T-helper 1 cell treated with Interleukin-12 subunit alpha and Interleukin-12 subunit beta and Interleukin-4 antibody, amounts not matched to agents 30 μg/mL and 1 μg/mL, for 36 hours (primary cell): Measurements from ENCODE around the gene ERN1.

ENCODE experiments used
- H3K27ac Mint-ChIP-seq: one replicate; pipeline ENCODE4 v1.8.0; 2021; ENCODE audit warnings: mild to moderate bottlenecking, mixed read lengths
- H3K27me3 Mint-ChIP-seq: one replicate; pipeline ENCODE4 v1.8.0; 2021; ENCODE audit warnings: low read depth, mixed read lengths
- H3K36me3 Mint-ChIP-seq: one replicate; pipeline ENCODE4 v1.8.0; 2021; ENCODE audit warnings: low read depth, mixed read lengths
- H3K4me1 Mint-ChIP-seq: one replicate; pipeline ENCODE4 v1.8.0; 2021; ENCODE audit warnings: low read depth, mixed read lengths
- H3K4me3 Mint-ChIP-seq: one replicate; pipeline ENCODE4 v1.8.0; 2021; ENCODE audit warnings: mild to moderate bottlenecking, moderate library complexity, mixed read lengths
- H3K9me3 Mint-ChIP-seq: one replicate; pipeline ENCODE4 v1.8.0; 2021; ENCODE audit warnings: mixed read lengths

ERN1 gene

GRCh38 chr17:64042700-64043485, 87.1 kb downstream of the ERN1 start:
- Mint-ChIP-seq H3K27ac (no peak overlapping the region), H3K9me3 (no peaks in the 10 kb centered on the region), H3K27me3 (no peaks in the 10 kb centered on the region), H3K4me3 (no peak overlapping the region), H3K36me3 (peaks cover 68% of the 10 kb centered on the region), H3K4me1 (peaks cover 8% of the 10 kb centered on the region)

- no peaks in the 10 kb centered on the region for H3K27me3 Mint-ChIP-seq
- peaks cover 8% of the 10 kb centered on the region for H3K4me1 Mint-ChIP-seq
- H3K4me3 Mint-ChIP-seq = no peak overlapping the region
- H3K36me3 Mint-ChIP-seq = peaks cover 70% of the 10 kb centered on the region
- no peak overlapping the region for H3K27ac Mint-ChIP-seq
- no peaks in the 10 kb centered on the region for H3K9me3 Mint-ChIP-seq
These were observed 88.0 kb downstream of the ERN1 start for GRCh38 chr17:64041912-64042311.

- no peaks in the 10 kb centered on the region for H3K27me3 Mint-ChIP-seq
- H3K9me3 Mint-ChIP-seq = no peaks in the 10 kb centered on the region
- H3K27ac Mint-ChIP-seq = peak overlapping the region; percentile 19
- H3K4me3 Mint-ChIP-seq = no peak overlapping the region
- H3K36me3 Mint-ChIP-seq = peaks cover 65% of the 10 kb centered on the region
- peaks cover 6% of the 10 kb centered on the region for H3K4me1 Mint-ChIP-seq
These were observed 89.7 kb downstream of the ERN1 start for GRCh38 chr17:64040206-64040605.

- Mint-ChIP-seq H3K27ac (no peak overlapping the region), H3K36me3 (peaks cover 60% of the 10 kb centered on the region), H3K4me1 (peaks cover 5% of the 10 kb centered on the region), H3K4me3 (no peak overlapping the region), H3K27me3 (no peaks in the 10 kb centered on the region), H3K9me3 (no peaks in the 10 kb centered on the region)
These were observed 90.9 kb downstream of the ERN1 start for GRCh38 chr17:64039106-64039400.

GRCh38 chr17:64038331-64039105, 91.4 kb downstream of the ERN1 start:
- Mint-ChIP-seq H3K36me3 (peaks cover 56% of the 10 kb centered on the region), H3K27ac (no peak overlapping the region), H3K27me3 (no peaks in the 10 kb centered on the region)

GRCh38 chr17:64037802-64038201, 92.1 kb downstream of the ERN1 start:
- H3K9me3 Mint-ChIP-seq = no peaks in the 10 kb centered on the region
- no peaks in the 10 kb centered on the region for H3K27me3 Mint-ChIP-seq
- H3K4me1 Mint-ChIP-seq = peaks cover 7% of the 10 kb centered on the region
- H3K4me3 Mint-ChIP-seq = no peak overlapping the region
- no peak overlapping the region for H3K27ac Mint-ChIP-seq
- peaks cover 57% of the 10 kb centered on the region for H3K36me3 Mint-ChIP-seq

More at GRCh38 chr17:64038331-64039105, 91.4 kb downstream of the ERN1 start:
- Mint-ChIP-seq H3K4me1 (peaks cover 5% of the 10 kb centered on the region), H3K9me3 (no peaks in the 10 kb centered on the region), H3K4me3 (no peak overlapping the region)

- Mint-ChIP-seq H3K4me1 (peaks cover 7% of the 10 kb centered on the region), H3K36me3 (peaks cover 54% of the 10 kb centered on the region), H3K27ac (no peak overlapping the region), H3K4me3 (no peak overlapping the region), H3K27me3 (no peaks in the 10 kb centered on the region), H3K9me3 (no peaks in the 10 kb centered on the region)
These were observed 92.8 kb downstream of the ERN1 start for GRCh38 chr17:64037180-64037579.

GRCh38 chr17:64036198-64036922, 93.6 kb downstream of the ERN1 start:
- H3K27me3 Mint-ChIP-seq = no peaks in the 10 kb centered on the region
- no peaks in the 10 kb centered on the region for H3K9me3 Mint-ChIP-seq
- peaks cover 5% of the 10 kb centered on the region for H3K4me1 Mint-ChIP-seq
- H3K36me3 Mint-ChIP-seq = peaks cover 46% of the 10 kb centered on the region
- no peak overlapping the region for H3K27ac Mint-ChIP-seq
- no peak overlapping the region for H3K4me3 Mint-ChIP-seq

GRCh38 chr17:64032081-64032480, 97.9 kb downstream of the ERN1 start:
- Mint-ChIP-seq H3K9me3 (no peaks in the 10 kb centered on the region), H3K4me3 (no peak overlapping the region), H3K36me3 (peaks cover 31% of the 10 kb centered on the region), H3K4me1 (peaks cover 25% of the 10 kb centered on the region), H3K27ac (no peak overlapping the region), H3K27me3 (no peaks in the 10 kb centered on the region)

GRCh38 chr17:64028874-64029464, 101.0 kb downstream of the ERN1 start:
- H3K27ac Mint-ChIP-seq = no peak overlapping the region

GRCh38 chr17:64025732-64026294, 104.1 kb downstream of the ERN1 start:
- Mint-ChIP-seq H3K4me3 (peak overlapping the region; percentile 71), H3K4me1 (peaks cover 62% of the 10 kb centered on the region), H3K27me3 (no peaks in the 10 kb centered on the region), H3K9me3 (no peaks in the 10 kb centered on the region), H3K27ac (peak overlapping the region; percentile 76), H3K36me3 (peaks cover 14% of the 10 kb centered on the region)

More at GRCh38 chr17:64028874-64029464, 101.0 kb downstream of the ERN1 start:
- H3K4me1 Mint-ChIP-seq = peaks cover 46% of the 10 kb centered on the region
- H3K4me3 Mint-ChIP-seq = no peak overlapping the region
- H3K36me3 Mint-ChIP-seq = peaks cover 16% of the 10 kb centered on the region
- H3K27me3 Mint-ChIP-seq = no peaks in the 10 kb centered on the region
- no peaks in the 10 kb centered on the region for H3K9me3 Mint-ChIP-seq

- H3K36me3 Mint-ChIP-seq = peaks cover 13% of the 10 kb centered on the region
- peak overlapping the region; percentile 71 for H3K4me3 Mint-ChIP-seq
- H3K27me3 Mint-ChIP-seq = no peaks in the 10 kb centered on the region
- H3K9me3 Mint-ChIP-seq = no peaks in the 10 kb centered on the region
- peaks cover 62% of the 10 kb centered on the region for H3K4me1 Mint-ChIP-seq
- peak overlapping the region; percentile 76 for H3K27ac Mint-ChIP-seq
These were observed 104.9 kb downstream of the ERN1 start for GRCh38 chr17:64024781-64025731.

GRCh38 chr17:64024215-64024654, 105.7 kb downstream of the ERN1 start:
- Mint-ChIP-seq H3K36me3 (peaks cover 10% of the 10 kb centered on the region), H3K4me1 (peaks cover 59% of the 10 kb centered on the region), H3K27me3 (no peaks in the 10 kb centered on the region), H3K4me3 (peak overlapping the region; percentile 12), H3K27ac (peak overlapping the region; percentile 76), H3K9me3 (no peaks in the 10 kb centered on the region)
